ENCODE results near the gene ARPC5L. TPM values are rescaled to one million over a fixed set of nuclear protein-coding genes. Genes with fewer than 3 reads are reported as not detected.

The ARPC5L gene
- total and polyA plus RNA-seq, 2 of the 13 experiments (the other 11 are each of a cell fraction or from before 2014, with no cell fraction given) = 29.9 to 33.8 TPM

DNA sequence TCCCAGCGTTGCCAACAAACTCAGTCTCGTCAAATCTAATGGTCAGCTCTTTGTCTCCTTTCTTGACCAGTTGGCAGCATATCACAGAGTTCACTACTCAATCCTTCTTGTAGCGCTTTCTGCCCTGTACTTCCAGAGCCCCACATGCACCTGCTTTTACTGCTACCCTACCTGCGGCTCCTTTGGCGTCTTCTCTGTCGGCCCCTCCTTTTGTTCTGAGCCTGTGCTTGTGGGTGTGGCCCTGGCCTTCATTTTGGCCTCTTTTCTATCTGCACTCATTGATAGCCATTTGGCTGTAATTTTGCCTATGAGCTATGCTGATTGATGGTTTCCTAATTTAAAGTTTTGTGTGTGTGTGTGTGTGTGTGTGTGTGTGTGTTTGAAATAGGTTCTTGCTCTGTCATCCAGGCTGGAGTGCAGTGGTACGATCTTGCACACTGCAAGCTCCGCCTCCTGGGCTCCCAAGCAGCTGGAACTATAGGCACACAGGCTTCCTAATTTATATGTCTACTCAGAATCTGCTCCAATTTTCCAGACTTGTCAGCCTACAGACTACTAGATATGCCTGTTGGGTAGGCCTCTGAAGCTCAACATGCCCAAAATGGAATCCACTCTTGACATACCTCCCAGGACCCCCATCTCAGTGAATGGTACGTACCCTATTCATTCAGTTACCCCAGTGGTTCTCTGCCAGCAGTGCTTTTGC lies 32.3 kb downstream of the ARPC5L start:
- 97% methylated on average over 9 of the region's 9 CpGs for WGBS (ENCODE audit: low lambda C conversion rate)
- Histone ChIP-seq H3K4me1 (ENCODE audit: insufficient read depth, low read length) (peaks cover 23% of the 10 kb centered on the region), H3K4me2 (ENCODE audit: low read depth, low read length) (no peak overlapping the region), H3K27me3 (ENCODE audit: control insufficient read depth in 1 of 2, insufficient read depth in 2 of 2, low read length in 2 of 2) (no peaks in the 10 kb centered on the region), H3K79me2 (ENCODE audit: insufficient read depth, low read length) (no peaks in the 10 kb centered on the region), H3K36me3 (replicated peaks in 1 of 2; ENCODE audit: control insufficient read depth in 1 of 2, insufficient read depth in 2 of 2, low read length in 2 of 2) (peaks cover 11 to 44% of the 10 kb centered on the region in 2 experiments; a peak in 4 of 5 replicates), H3K9me3 (ENCODE audit: low read length) (no peaks in the 10 kb centered on the region), H4K20me1 (ENCODE audit: insufficient read depth, low read length) (no peaks in the 10 kb centered on the region), H2AFZ (ENCODE audit: low read length) (no peak overlapping the region), H3K27ac (ENCODE audit: extremely low read length, insufficient read depth, low read length) (no peak overlapping the region), H3K9ac (ENCODE audit: insufficient read depth, low read depth, low read length) (no peak overlapping the region), H3K4me3 (replicated peaks in 1 of 3; ENCODE audit: insufficient read depth in 1 of 3, low read depth in 2 of 3, low read length in 3 of 3) (no peak overlapping the region)
- FAIRE-seq (no peak), DNase-seq (ENCODE audit: low spot score) (no peak), ATAC-seq (no peak)
- ChIA-PET CTCF (ENCODE audit: low intra/inter-chr PET ratio, low total read pairs) (no interaction called here), POLR2A (no interaction called here)
- TF ChIP-seq ZNF550 (CRISPR knock-in tag; IDR thresholded peaks at IDR 0.05; ENCODE audit: borderline replicate concordance) (no peak), NFE2 (CRISPR knock-in tag; IDR thresholded peaks at IDR 0.05) (no peak), ZSCAN12 (CRISPR knock-in tag; IDR thresholded peaks at IDR 0.05) (no peak), SP4 (CRISPR knock-in tag; IDR thresholded peaks at IDR 0.05) (no peak), MIXL1 (CRISPR knock-in tag; IDR thresholded peaks at IDR 0.05) (no peak)
- no TSS peak for BruUV-seq (replicated peaks)
- intact Hi-C loops (cut with micrococcal nuclease; ENCODE audit: unreplicated experiment) = no loop called here
- in situ Hi-C loops (cut with HindIII; ENCODE audit: extremely low pct_ligation_motif_present, low pct_unique_long_range_greater_than_20kb) = no loop called here

GRCh38 chr9:124894741-124895170 lies 32.8 kb downstream of the ARPC5L start:
- H3K4me1 ChIP-seq (ENCODE audit: insufficient read depth, low read length) = peaks cover 23% of the 10 kb centered on the region
- CTCF ChIA-PET (ENCODE audit: low intra/inter-chr PET ratio, low total read pairs) = no interaction called here
- H3K36me3 ChIP-seq (replicated peaks in 1 of 2; ENCODE audit: control insufficient read depth in 1 of 2, insufficient read depth in 2 of 2, low read length in 2 of 2) = peaks cover 13 to 44% of the 10 kb centered on the region in 2 experiments; a peak in 4 of 5 replicates
- peak; percentile 12 for DNase-seq (ENCODE audit: low spot score)
- no peaks in the 10 kb centered on the region for H4K20me1 ChIP-seq (ENCODE audit: insufficient read depth, low read length)
- no peaks in the 10 kb centered on the region for H3K27me3 ChIP-seq (ENCODE audit: control insufficient read depth in 1 of 2, insufficient read depth in 2 of 2, low read length in 2 of 2)
- intact Hi-C loops (cut with micrococcal nuclease; ENCODE audit: unreplicated experiment) = no loop called here
- no peak overlapping the region for H2AFZ ChIP-seq (ENCODE audit: low read length)
- H3K9ac ChIP-seq (ENCODE audit: insufficient read depth, low read depth, low read length) = no peak overlapping the region
- no peak; the same call in 2 of the 3 replicates for ATAC-seq
- H3K4me2 ChIP-seq (ENCODE audit: low read depth, low read length) = no peak overlapping the region
- in situ Hi-C loops (cut with HindIII; ENCODE audit: extremely low pct_ligation_motif_present, low pct_unique_long_range_greater_than_20kb) = no loop called here
- H3K9me3 ChIP-seq (ENCODE audit: low read length) = no peaks in the 10 kb centered on the region
- no peaks in the 10 kb centered on the region for H3K79me2 ChIP-seq (ENCODE audit: insufficient read depth, low read length)
- H3K27ac ChIP-seq (ENCODE audit: extremely low read length, insufficient read depth, low read length) = no peak overlapping the region
- FAIRE-seq = peak; percentile 77
- POLR2A ChIA-PET = no interaction called here
- no TSS peak for BruUV-seq (replicated peaks)
- H3K4me3 ChIP-seq (replicated peaks in 1 of 3; ENCODE audit: insufficient read depth in 1 of 3, low read depth in 2 of 3, low read length in 3 of 3) = no peak overlapping the region
- no peak for TF ChIP-seq ZNF34 (CRISPR knock-in tag; IDR thresholded peaks at IDR 0.05; ENCODE audit: borderline replicate concordance)
- TF ChIP-seq TEAD3 (CRISPR knock-in tag; optimal IDR thresholded peaks at IDR 0.05; ENCODE audit: borderline replicate concordance) = peak; percentile 38
- no peak for TF ChIP-seq ZC3H13 (CRISPR knock-in tag; IDR thresholded peaks at IDR 0.05)
- TF ChIP-seq, protein P1, sequence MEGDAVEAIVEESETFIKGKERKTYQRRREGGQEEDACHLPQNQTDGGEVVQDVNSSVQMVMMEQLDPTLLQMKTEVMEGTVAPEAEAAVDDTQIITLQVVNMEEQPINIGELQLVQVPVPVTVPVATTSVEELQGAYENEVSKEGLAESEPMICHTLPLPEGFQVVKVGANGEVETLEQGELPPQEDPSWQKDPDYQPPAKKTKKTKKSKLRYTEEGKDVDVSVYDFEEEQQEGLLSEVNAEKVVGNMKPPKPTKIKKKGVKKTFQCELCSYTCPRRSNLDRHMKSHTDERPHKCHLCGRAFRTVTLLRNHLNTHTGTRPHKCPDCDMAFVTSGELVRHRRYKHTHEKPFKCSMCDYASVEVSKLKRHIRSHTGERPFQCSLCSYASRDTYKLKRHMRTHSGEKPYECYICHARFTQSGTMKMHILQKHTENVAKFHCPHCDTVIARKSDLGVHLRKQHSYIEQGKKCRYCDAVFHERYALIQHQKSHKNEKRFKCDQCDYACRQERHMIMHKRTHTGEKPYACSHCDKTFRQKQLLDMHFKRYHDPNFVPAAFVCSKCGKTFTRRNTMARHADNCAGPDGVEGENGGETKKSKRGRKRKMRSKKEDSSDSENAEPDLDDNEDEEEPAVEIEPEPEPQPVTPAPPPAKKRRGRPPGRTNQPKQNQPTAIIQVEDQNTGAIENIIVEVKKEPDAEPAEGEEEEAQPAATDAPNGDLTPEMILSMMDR (CRISPR knock-in tag; IDR thresholded peaks at IDR 0.05) = peak; percentile 59
- no peak for TF ChIP-seq GTF3A (CRISPR knock-in tag; conservative IDR thresholded peaks at IDR 0.05)
- no peak for TF ChIP-seq E2F1 (CRISPR knock-in tag; IDR thresholded peaks at IDR 0.05)
- no peak for TF ChIP-seq EEA1 (CRISPR knock-in tag; IDR thresholded peaks at IDR 0.05; ENCODE audit: borderline replicate concordance)
- peak; percentile 56 for TF ChIP-seq STAG1 (CRISPR knock-in tag; IDR thresholded peaks at IDR 0.05)
- no peak for TF ChIP-seq SALL1 (CRISPR knock-in tag; IDR thresholded peaks at IDR 0.05)
- no peak for TF ChIP-seq ZNF513 (CRISPR knock-in tag; conservative IDR thresholded peaks at IDR 0.05)
- TF ChIP-seq REXO4 (CRISPR knock-in tag; IDR thresholded peaks at IDR 0.05; ENCODE audit: borderline replicate concordance) = no peak
